Measurements from ENCODE around the gene EPC1.

EPC1 gene

DNA sequence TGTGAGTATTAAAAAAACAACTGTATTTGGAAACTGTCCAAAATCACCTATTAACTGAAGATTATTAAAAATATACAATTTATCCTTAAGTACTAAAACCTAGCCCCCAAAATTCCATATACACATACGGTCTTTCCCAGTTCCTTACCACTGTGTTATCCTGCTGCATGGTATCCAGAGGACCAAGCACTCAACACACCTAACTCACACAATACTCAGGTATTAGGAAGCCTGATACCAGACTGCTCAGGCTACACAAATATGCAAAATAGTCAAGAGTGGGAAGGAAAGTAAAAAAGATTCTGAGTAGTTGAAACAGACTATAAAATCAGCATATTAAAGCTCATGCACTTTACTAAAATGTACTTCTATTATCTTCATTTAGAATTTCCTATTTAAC is 67.2 kb downstream of the EPC1 start (continued):
- TF ChIP-seq, protein P1, sequence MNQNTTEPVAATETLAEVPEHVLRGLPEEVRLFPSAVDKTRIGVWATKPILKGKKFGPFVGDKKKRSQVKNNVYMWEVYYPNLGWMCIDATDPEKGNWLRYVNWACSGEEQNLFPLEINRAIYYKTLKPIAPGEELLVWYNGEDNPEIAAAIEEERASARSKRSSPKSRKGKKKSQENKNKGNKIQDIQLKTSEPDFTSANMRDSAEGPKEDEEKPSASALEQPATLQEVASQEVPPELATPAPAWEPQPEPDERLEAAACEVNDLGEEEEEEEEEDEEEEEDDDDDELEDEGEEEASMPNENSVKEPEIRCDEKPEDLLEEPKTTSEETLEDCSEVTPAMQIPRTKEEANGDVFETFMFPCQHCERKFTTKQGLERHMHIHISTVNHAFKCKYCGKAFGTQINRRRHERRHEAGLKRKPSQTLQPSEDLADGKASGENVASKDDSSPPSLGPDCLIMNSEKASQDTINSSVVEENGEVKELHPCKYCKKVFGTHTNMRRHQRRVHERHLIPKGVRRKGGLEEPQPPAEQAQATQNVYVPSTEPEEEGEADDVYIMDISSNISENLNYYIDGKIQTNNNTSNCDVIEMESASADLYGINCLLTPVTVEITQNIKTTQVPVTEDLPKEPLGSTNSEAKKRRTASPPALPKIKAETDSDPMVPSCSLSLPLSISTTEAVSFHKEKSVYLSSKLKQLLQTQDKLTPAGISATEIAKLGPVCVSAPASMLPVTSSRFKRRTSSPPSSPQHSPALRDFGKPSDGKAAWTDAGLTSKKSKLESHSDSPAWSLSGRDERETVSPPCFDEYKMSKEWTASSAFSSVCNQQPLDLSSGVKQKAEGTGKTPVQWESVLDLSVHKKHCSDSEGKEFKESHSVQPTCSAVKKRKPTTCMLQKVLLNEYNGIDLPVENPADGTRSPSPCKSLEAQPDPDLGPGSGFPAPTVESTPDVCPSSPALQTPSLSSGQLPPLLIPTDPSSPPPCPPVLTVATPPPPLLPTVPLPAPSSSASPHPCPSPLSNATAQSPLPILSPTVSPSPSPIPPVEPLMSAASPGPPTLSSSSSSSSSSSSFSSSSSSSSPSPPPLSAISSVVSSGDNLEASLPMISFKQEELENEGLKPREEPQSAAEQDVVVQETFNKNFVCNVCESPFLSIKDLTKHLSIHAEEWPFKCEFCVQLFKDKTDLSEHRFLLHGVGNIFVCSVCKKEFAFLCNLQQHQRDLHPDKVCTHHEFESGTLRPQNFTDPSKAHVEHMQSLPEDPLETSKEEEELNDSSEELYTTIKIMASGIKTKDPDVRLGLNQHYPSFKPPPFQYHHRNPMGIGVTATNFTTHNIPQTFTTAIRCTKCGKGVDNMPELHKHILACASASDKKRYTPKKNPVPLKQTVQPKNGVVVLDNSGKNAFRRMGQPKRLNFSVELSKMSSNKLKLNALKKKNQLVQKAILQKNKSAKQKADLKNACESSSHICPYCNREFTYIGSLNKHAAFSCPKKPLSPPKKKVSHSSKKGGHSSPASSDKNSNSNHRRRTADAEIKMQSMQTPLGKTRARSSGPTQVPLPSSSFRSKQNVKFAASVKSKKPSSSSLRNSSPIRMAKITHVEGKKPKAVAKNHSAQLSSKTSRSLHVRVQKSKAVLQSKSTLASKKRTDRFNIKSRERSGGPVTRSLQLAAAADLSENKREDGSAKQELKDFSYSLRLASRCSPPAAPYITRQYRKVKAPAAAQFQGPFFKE (tag by site-specific recombination; IDR thresholded peaks at IDR 0.05; ENCODE audit: borderline replicate concordance): no peak
- TF ChIP-seq, protein P2, sequence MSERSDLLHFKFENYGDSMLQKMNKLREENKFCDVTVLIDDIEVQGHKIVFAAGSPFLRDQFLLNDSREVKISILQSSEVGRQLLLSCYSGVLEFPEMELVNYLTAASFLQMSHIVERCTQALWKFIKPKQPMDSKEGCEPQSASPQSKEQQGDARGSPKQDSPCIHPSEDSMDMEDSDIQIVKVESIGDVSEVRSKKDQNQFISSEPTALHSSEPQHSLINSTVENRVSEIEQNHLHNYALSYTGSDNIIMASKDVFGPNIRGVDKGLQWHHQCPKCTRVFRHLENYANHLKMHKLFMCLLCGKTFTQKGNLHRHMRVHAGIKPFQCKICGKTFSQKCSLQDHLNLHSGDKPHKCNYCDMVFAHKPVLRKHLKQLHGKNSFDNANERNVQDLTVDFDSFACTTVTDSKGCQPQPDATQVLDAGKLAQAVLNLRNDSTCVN (tag by site-specific recombination; optimal IDR thresholded peaks at IDR 0.05): no peak
- TF ChIP-seq YY1 (tag by site-specific recombination; IDR thresholded peaks at IDR 0.05) (no peak), ZNF221 (tag by site-specific recombination; IDR thresholded peaks at IDR 0.05; ENCODE audit: borderline replicate concordance) (no peak), ZNF324 (tag by site-specific recombination; IDR thresholded peaks at IDR 0.05) (no peak), ZFP41 (tag by site-specific recombination; IDR thresholded peaks at IDR 0.05; ENCODE audit: borderline replicate concordance) (no peak), MYNN (tag by site-specific recombination; IDR thresholded peaks at IDR 0.05; ENCODE audit: borderline replicate concordance) (no peak), SP7 (tag by site-specific recombination; IDR thresholded peaks at IDR 0.05) (no peak)
- TF ChIP-seq, protein P3, sequence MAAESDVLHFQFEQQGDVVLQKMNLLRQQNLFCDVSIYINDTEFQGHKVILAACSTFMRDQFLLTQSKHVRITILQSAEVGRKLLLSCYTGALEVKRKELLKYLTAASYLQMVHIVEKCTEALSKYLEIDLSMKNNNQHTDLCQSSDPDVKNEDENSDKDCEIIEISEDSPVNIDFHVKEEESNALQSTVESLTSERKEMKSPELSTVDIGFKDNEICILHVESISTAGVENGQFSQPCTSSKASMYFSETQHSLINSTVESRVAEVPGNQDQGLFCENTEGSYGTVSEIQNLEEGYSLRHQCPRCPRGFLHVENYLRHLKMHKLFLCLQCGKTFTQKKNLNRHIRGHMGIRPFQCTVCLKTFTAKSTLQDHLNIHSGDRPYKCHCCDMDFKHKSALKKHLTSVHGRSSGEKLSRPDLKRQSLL (tag by site-specific recombination; IDR thresholded peaks at IDR 0.05): no peak

DNA sequence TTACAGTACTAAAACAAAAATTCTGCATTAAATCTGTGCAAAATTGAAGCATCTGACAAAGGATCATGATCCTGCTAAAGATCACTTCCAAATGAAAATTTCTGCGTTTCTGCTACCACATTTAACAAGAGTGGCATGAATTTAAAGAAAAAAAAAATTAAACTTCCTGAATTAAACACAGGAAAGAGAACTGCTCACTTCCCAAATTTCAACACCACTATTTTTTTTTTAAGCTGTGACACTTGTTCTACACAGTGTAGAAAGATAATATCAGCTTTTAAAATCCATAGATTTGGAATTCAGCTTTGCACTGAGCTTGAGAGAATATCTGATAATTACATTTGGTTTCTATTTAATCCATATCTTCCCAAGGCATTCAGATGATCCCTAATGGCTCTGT is 73.6 kb downstream of the EPC1 start:
- no peaks in the 10 kb centered on the region for H3K9me3 ChIP-seq (ENCODE audit: control insufficient read depth, insufficient read depth, low read depth, low read length)
- H3K36me3 ChIP-seq (ENCODE audit: control insufficient read depth in 2 of 2, insufficient read depth in 1 of 2, low read length in 2 of 2): peaks cover 36 to 51% of the 10 kb centered on the region in 2 experiments
- CTCF ChIA-PET: interaction anchor here (0.7 to 1.6 kb wide), 2 partner anchors 17 to 440 kb away, joined by 3 to 6 read pairs; no protein-coding TSS in a partner anchor
- H3K27ac ChIP-seq (ENCODE audit: extremely low read depth, low read depth, low read length): no peak overlapping the region
- no peaks in the 10 kb centered on the region for H3K4me1 ChIP-seq (ENCODE audit: control insufficient read depth, insufficient read depth, low read length)
- POLR2A ChIA-PET: no interaction called here
- H3K4me3 ChIP-seq (ENCODE audit: low read depth, low read length): no peak overlapping the region
- no peak for TF ChIP-seq YY2 (tag by site-specific recombination; IDR thresholded peaks at IDR 0.05)
- no peak for TF ChIP-seq ZFP3 (tag by site-specific recombination; IDR thresholded peaks at IDR 0.05; ENCODE audit: low read depth)
- TF ChIP-seq KLF8 (tag by site-specific recombination; IDR thresholded peaks at IDR 0.05): no peak
- TF ChIP-seq ZNF548 (tag by site-specific recombination; IDR thresholded peaks at IDR 0.05): no peak
- TF ChIP-seq, protein P4, sequence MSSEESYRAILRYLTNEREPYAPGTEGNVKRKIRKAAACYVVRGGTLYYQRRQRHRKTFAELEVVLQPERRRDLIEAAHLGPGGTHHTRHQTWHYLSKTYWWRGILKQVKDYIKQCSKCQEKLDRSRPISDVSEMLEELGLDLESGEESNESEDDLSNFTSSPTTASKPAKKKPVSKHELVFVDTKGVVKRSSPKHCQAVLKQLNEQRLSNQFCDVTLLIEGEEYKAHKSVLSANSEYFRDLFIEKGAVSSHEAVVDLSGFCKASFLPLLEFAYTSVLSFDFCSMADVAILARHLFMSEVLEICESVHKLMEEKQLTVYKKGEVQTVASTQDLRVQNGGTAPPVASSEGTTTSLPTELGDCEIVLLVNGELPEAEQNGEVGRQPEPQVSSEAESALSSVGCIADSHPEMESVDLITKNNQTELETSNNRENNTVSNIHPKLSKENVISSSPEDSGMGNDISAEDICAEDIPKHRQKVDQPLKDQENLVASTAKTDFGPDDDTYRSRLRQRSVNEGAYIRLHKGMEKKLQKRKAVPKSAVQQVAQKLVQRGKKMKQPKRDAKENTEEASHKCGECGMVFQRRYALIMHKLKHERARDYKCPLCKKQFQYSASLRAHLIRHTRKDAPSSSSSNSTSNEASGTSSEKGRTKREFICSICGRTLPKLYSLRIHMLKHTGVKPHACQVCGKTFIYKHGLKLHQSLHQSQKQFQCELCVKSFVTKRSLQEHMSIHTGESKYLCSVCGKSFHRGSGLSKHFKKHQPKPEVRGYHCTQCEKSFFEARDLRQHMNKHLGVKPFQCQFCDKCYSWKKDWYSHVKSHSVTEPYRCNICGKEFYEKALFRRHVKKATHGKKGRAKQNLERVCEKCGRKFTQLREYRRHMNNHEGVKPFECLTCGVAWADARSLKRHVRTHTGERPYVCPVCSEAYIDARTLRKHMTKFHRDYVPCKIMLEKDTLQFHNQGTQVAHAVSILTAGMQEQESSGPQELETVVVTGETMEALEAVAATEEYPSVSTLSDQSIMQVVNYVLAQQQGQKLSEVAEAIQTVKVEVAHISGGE (tag by site-specific recombination; conservative IDR thresholded peaks at IDR 0.05; ENCODE audit: low read depth): no peak
- TF ChIP-seq ZNF658 (tag by site-specific recombination; IDR thresholded peaks at IDR 0.05): no peak
- no peak for TF ChIP-seq ZBTB1 (tag by site-specific recombination; IDR thresholded peaks at IDR 0.05)
- no peak for TF ChIP-seq ZNF341 (tag by site-specific recombination; IDR thresholded peaks at IDR 0.05; ENCODE audit: low read depth)
- TF ChIP-seq ZNF366 (tag by site-specific recombination; conservative IDR thresholded peaks at IDR 0.05): no peak
- no peak for TF ChIP-seq HOXA7 (CRISPR knock-in tag; IDR thresholded peaks at IDR 0.05; ENCODE audit: borderline replicate concordance)
- TF ChIP-seq ZSCAN30 (tag by site-specific recombination; IDR thresholded peaks at IDR 0.05): no peak
- TF ChIP-seq ZNF404 (tag by site-specific recombination; IDR thresholded peaks at IDR 0.05): no peak
- TF ChIP-seq, protein P5, sequence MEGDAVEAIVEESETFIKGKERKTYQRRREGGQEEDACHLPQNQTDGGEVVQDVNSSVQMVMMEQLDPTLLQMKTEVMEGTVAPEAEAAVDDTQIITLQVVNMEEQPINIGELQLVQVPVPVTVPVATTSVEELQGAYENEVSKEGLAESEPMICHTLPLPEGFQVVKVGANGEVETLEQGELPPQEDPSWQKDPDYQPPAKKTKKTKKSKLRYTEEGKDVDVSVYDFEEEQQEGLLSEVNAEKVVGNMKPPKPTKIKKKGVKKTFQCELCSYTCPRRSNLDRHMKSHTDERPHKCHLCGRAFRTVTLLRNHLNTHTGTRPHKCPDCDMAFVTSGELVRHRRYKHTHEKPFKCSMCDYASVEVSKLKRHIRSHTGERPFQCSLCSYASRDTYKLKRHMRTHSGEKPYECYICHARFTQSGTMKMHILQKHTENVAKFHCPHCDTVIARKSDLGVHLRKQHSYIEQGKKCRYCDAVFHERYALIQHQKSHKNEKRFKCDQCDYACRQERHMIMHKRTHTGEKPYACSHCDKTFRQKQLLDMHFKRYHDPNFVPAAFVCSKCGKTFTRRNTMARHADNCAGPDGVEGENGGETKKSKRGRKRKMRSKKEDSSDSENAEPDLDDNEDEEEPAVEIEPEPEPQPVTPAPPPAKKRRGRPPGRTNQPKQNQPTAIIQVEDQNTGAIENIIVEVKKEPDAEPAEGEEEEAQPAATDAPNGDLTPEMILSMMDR (tag by site-specific recombination; IDR thresholded peaks at IDR 0.05): no peak
- TF ChIP-seq, protein P6, sequence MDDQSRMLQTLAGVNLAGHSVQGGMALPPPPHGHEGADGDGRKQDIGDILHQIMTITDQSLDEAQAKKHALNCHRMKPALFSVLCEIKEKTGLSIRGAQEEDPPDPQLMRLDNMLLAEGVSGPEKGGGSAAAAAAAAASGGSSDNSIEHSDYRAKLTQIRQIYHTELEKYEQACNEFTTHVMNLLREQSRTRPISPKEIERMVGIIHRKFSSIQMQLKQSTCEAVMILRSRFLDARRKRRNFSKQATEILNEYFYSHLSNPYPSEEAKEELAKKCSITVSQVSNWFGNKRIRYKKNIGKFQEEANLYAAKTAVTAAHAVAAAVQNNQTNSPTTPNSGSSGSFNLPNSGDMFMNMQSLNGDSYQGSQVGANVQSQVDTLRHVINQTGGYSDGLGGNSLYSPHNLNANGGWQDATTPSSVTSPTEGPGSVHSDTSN (CRISPR knock-in tag; IDR thresholded peaks at IDR 0.05): no peak
